Muscle layer of colon (tissue), 2 donors: ENCODE results near the gene OSBPL6.
"Not testable (repeated sequence)": the region's sequence is repeated elsewhere in the genome, so short reads cannot be mapped to it uniquely, and the experiment has no call there.

Source experiments
- H3K27ac ChIP-seq: one replicate; pipeline ENCODE4 v1.7.0; 2013; ENCODE audit warnings: low read depth, mild to moderate bottlenecking, low read length, moderate library complexity
- H3K27me3 ChIP-seq, 2 donors: one replicate each; pipeline ENCODE4 v1.7.0; 2013; ENCODE audit warnings: low read length in 2 of 2, mild to moderate bottlenecking in 2 of 2; ENCODE audit not compliant: insufficient read depth in 2 of 2, control insufficient read depth in 1 of 2
- H3K36me3 ChIP-seq: one replicate; pipeline ENCODE4 v1.7.0; 2013; ENCODE audit warnings: mild to moderate bottlenecking, low read length; ENCODE audit not compliant: insufficient read depth
- H3K4me1 ChIP-seq: one replicate; pipeline ENCODE4 v1.7.0; 2013; ENCODE audit warnings: mild to moderate bottlenecking, low read length; ENCODE audit not compliant: insufficient read depth
- H3K4me3 ChIP-seq, 2 donors: one replicate each; pipeline ENCODE4 v1.7.0; 2013; ENCODE audit warnings: low read length in 2 of 2, low read depth in 1 of 2, mild to moderate bottlenecking in 1 of 2, moderate library complexity in 1 of 2
- H3K9ac ChIP-seq: one replicate; pipeline ENCODE4 v1.7.0; 2013; ENCODE audit warnings: low read length
- H3K9me3 ChIP-seq: one replicate; pipeline ENCODE4 v1.7.0; 2013; ENCODE audit warnings: mild to moderate bottlenecking, low read length
- donor health status: abdominal sarcoma.
- donor health status: Adenocarcinoma of cecum.

Gene OSBPL6

DNA sequence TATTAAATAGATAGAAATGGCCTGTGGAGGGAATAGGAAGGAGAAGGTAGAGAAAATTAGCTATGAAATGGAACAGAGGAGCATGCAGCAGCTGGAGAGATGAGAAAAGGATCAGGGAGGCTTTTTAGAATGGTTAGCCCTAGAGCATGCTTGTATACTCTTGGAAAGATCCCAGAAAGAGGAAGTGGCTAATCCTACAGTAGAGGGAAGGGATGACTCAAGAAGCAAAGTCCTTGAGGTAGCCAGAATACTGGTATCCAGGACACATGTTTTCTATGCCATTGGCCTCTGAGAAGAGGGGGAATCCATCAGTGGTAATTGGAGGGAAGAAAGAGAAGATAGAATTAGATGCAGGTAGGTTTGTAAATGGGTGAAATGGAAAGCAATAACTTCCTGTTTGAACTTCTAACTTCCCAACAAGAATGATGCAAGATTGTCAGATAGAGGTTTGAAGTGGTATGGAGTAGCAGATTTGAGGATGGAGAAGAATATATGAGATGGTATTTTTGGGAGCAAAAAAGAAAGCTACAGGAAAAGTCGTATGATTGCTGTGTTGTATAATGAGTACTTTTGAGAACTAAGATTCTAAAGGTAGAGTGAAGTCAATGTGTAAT, 17.1 kb upstream of the OSBPL6 start:
- H3K9me3 ChIP-seq = no peaks in the 10 kb centered on the region
- H3K27me3 ChIP-seq = no peaks in the 10 kb centered on the region
- H3K9ac ChIP-seq = no peak overlapping the region
- H3K36me3 ChIP-seq = no peaks in the 10 kb centered on the region
- H3K4me1 ChIP-seq = no peaks in the 10 kb centered on the region
- H3K27ac ChIP-seq = no peak overlapping the region
- H3K4me3 ChIP-seq = no peak overlapping the region

GRCh38 chr2:178180648-178181047, 13.7 kb upstream of the OSBPL6 start:
- H3K9ac ChIP-seq, H3K27me3 ChIP-seq, H3K4me1 ChIP-seq, H3K9me3 ChIP-seq, H3K36me3 ChIP-seq, H3K27ac ChIP-seq, H3K4me3 ChIP-seq: not testable (repeated sequence)

DNA sequence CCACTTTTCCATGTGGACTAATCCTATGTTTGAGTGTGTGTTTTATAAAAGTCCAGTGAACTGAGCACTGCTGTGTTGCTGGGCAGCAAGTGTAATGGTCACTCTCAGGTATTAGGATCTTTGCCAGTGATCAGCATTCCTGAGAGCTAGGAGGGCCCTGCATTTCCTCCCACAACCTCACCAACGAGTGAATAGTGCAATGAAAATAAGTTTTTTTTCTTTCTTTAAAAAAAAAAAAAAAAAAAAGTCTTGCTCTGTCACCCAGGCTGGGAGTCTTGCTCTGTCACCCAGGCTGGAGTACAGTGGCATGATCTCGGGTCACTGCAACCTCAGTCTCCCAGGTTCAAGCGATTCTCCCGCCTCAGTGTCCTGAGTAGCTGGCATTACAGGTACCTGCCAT, 6.5 kb upstream of the OSBPL6 start:
- Histone ChIP-seq H3K9me3 (no peaks in the 10 kb centered on the region), H3K4me1 (no peaks in the 10 kb centered on the region), H3K27me3 (no peaks in the 10 kb centered on the region), H3K4me3 (no peak overlapping the region), H3K36me3 (no peaks in the 10 kb centered on the region), H3K9ac (no peak overlapping the region), H3K27ac (no peak overlapping the region)

DNA sequence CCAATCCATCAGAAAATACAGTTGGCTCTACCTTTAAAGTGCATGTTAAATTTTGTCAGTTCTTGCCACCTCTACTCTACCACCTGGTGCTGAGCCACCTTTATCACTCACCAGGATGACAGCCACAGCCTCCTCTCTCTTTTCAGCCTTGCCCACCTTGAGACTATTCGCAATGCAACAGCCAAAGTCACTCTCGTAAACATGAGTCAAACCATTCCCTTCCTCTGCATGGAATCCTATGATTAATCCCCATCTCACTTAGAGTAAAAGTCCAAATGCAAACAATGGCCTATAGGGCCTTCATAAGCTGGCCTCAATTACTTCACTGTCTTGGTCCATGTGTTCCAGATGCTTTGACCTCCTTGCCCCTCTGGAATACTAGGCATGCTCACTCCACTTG, 5.8 kb upstream of the OSBPL6 start:
- no peak overlapping the region for H3K9ac ChIP-seq
- no peaks in the 10 kb centered on the region for H3K9me3 ChIP-seq
- H3K27me3 ChIP-seq = no peaks in the 10 kb centered on the region
- no peak overlapping the region for H3K4me3 ChIP-seq
- no peaks in the 10 kb centered on the region for H3K4me1 ChIP-seq
- H3K27ac ChIP-seq = no peak overlapping the region
- H3K36me3 ChIP-seq = no peaks in the 10 kb centered on the region

GRCh38 chr2:178191004-178191508, 3.3 kb upstream of the OSBPL6 start:
- Histone ChIP-seq H3K9ac (no peak overlapping the region), H3K4me3 (no peak overlapping the region), H3K4me1 (no peaks in the 10 kb centered on the region), H3K27me3 (no peaks in the 10 kb centered on the region), H3K9me3 (no peaks in the 10 kb centered on the region), H3K27ac (no peak overlapping the region), H3K36me3 (no peaks in the 10 kb centered on the region)

- Histone ChIP-seq H3K36me3 (no peaks in the 10 kb centered on the region), H3K4me1 (no peaks in the 10 kb centered on the region), H3K27me3 (no peaks in the 10 kb centered on the region), H3K9me3 (no peaks in the 10 kb centered on the region), H3K27ac (no peak overlapping the region), H3K4me3 (no peak overlapping the region), H3K9ac (no peak overlapping the region)
These were observed 2.8 kb upstream of the OSBPL6 start for GRCh38 chr2:178191511-178191910.

- no peaks in the 10 kb centered on the region for H3K9me3 ChIP-seq
- H3K9ac ChIP-seq = peak overlapping the region; percentile 59
- H3K36me3 ChIP-seq = no peaks in the 10 kb centered on the region
- no peaks in the 10 kb centered on the region for H3K27me3 ChIP-seq
- H3K27ac ChIP-seq = peak overlapping the region; percentile 78
- H3K4me1 ChIP-seq = no peaks in the 10 kb centered on the region
- H3K4me3 ChIP-seq = peak overlapping the region; percentile 71 to 80
These were observed 853 bp upstream of the OSBPL6 start for GRCh38 chr2:178193496-178193822.

GRCh38 chr2:178194600-178195389, 483 bp downstream of the OSBPL6 start:
- Histone ChIP-seq H3K9ac (peak overlapping the region; percentile 25), H3K9me3 (no peaks in the 10 kb centered on the region), H3K4me3 (peak overlapping the region; percentile 71 to 80), H3K36me3 (no peaks in the 10 kb centered on the region), H3K27me3 (no peaks in the 10 kb centered on the region), H3K27ac (peak overlapping the region; percentile 53), H3K4me1 (no peaks in the 10 kb centered on the region)

DNA sequence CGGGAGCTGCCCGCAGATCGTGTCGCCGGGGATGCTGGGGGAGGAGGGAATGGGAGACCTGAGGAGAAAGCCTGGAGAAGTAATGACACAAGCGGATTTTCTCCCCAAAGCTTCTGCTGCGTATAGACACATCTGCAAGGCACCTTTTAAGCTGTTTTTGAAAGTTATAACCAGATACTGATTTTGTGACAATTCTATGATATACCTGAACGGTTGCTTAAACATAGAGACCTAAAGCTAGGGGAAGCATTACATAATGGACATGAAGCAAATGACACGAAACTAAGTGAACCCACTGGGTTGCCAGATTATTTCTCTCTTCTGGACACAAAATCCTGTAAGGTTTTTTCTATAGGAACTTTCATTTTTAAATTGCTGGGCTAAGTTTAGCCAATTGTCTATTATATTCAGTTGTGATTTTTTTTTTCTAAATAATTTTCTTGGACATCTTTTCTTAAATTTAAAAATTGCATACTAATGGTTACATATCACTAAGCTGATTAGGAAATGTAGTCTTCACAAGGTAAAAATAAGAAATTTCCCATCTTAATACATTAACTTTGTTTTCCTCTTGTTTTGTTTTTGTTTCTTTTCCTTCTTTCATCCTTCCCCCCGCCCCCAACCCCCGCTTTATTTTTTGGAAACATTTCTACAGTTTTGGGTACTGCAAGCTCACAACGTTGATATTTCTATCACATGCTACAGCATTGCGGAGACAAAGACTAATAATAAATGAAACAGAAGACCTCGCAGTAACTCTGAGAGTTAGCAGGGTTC, 1.3 kb downstream of the OSBPL6 start:
- peak overlapping the region; percentile 53 for H3K27ac ChIP-seq

DNA sequence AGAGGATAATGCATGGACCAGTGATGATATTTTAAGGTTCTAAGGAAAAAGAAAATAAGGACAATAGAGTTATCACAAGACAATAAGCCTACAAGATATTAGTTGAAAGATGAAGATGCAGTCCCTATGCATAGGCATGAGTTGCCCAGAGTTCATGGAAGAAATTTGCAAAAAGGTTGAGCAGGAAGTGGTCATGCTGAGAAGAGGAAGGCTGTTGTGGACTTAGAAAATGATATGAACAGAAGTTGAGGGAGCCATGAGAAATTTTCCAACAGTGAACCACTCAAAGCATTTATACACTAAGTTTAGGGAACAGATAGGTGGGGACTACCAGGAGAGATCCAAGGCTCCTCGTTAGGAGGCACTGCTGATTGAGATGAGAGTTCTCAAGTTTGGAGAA, 3.5 kb downstream of the OSBPL6 start:
- no peaks in the 10 kb centered on the region for H3K36me3 ChIP-seq
- no peak overlapping the region for H3K9ac ChIP-seq

More for the DNA sequence above, 1.3 kb downstream of the OSBPL6 start:
- no peaks in the 10 kb centered on the region for H3K27me3 ChIP-seq
- H3K9me3 ChIP-seq = no peaks in the 10 kb centered on the region
- no peaks in the 10 kb centered on the region for H3K4me1 ChIP-seq
- peak overlapping the region; percentile 71 to 80 for H3K4me3 ChIP-seq
- peak overlapping the region; percentile 25 for H3K9ac ChIP-seq
- no peaks in the 10 kb centered on the region for H3K36me3 ChIP-seq

GRCh38 chr2:178198441-178198840, 4.1 kb downstream of the OSBPL6 start:
- not testable (repeated sequence) for H3K4me1 ChIP-seq, H3K36me3 ChIP-seq, H3K9ac ChIP-seq, H3K9me3 ChIP-seq, H3K27ac ChIP-seq, H3K27me3 ChIP-seq, H3K4me3 ChIP-seq

More for the DNA sequence above, 3.5 kb downstream of the OSBPL6 start:
- Histone ChIP-seq H3K27ac (no peak overlapping the region), H3K4me3 (no peak overlapping the region), H3K9me3 (no peaks in the 10 kb centered on the region), H3K27me3 (no peaks in the 10 kb centered on the region), H3K4me1 (no peaks in the 10 kb centered on the region)
